ENCODE results near the gene MT1G.

DNA sequence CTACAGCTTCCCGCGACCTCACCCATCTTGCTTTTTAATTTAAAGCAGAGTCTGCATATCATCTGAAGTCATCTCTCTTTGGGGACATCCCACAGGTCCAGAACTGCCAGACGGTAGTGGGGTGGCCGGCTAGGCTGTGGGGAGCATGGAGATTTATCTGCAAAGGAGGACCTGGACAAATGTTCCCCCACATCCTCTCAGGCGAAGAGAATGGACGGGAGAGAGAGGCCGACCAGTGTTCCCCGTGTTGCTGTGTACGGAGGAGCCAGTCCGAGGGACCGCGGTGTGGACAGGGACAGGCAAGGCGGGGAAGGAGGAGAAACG lies 36.1 kb downstream of the MT1G start:
- TF ChIP-seq, protein P1, sequence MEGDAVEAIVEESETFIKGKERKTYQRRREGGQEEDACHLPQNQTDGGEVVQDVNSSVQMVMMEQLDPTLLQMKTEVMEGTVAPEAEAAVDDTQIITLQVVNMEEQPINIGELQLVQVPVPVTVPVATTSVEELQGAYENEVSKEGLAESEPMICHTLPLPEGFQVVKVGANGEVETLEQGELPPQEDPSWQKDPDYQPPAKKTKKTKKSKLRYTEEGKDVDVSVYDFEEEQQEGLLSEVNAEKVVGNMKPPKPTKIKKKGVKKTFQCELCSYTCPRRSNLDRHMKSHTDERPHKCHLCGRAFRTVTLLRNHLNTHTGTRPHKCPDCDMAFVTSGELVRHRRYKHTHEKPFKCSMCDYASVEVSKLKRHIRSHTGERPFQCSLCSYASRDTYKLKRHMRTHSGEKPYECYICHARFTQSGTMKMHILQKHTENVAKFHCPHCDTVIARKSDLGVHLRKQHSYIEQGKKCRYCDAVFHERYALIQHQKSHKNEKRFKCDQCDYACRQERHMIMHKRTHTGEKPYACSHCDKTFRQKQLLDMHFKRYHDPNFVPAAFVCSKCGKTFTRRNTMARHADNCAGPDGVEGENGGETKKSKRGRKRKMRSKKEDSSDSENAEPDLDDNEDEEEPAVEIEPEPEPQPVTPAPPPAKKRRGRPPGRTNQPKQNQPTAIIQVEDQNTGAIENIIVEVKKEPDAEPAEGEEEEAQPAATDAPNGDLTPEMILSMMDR (IDR thresholded peaks at IDR 0.05), result no peak
- TF ChIP-seq EP300 (IDR thresholded peaks at IDR 0.05) (no peak), POLR2A (IDR thresholded peaks at IDR 0.05) (no peak)
